ENCODE data around the gene GCSAM. TPM values are rescaled to one million over a fixed set of nuclear protein-coding genes. Genes with fewer than 3 reads are reported as not detected.

Gene GCSAM
- total RNA-seq, 2 donors from 2014 or later, result not detected

- WGBS, 2 donors, result 35 to 37% methylated on average over 5 of the region's 5 CpGs
- peaks cover 49% of the 10 kb centered on the region for H3K4me1 ChIP-seq
- H3K27me3 ChIP-seq, result no peaks in the 10 kb centered on the region
- TF ChIP-seq CTCF (IDR thresholded peaks at IDR 0.05) (peak in 2 of 7 experiments; percentile 26 to 32), POLR2A (IDR thresholded peaks at IDR 0.05) (peak; percentile 87 to 97 (median 95))
- ATAC-seq, result peak; percentile 64
- no peaks in the 10 kb centered on the region for H3K36me3 ChIP-seq (replicated peaks in 1 of 2; ENCODE audit: insufficient read depth in 1 of 2, low read depth in 2 of 2)
- peak overlapping the region; percentile 85 to 94 (median 89) for H3K27ac ChIP-seq
- intact Hi-C loops (cut with DNase I), result no loop called here
- peak; percentile 80 to 87 (median 86) for DNase-seq
- no peak overlapping the region for H3K4me3 ChIP-seq
- H3K9me3 ChIP-seq, result no peaks in the 10 kb centered on the region
These were observed 45.3 kb downstream of the GCSAM start for GRCh38 chr3:112087746-112088145.

- TF ChIP-seq CTCF (IDR thresholded peaks at IDR 0.05) (no peak), POLR2A (IDR thresholded peaks at IDR 0.05) (no peak)
- no peak for DNase-seq
- Histone ChIP-seq H3K36me3 (replicated peaks in 1 of 2; ENCODE audit: insufficient read depth in 1 of 2, low read depth in 2 of 2) (no peaks in the 10 kb centered on the region), H3K4me1 (peaks cover 42% of the 10 kb centered on the region), H3K27ac (peak overlapping the region; percentile 85 to 94 (median 89)), H3K4me3 (peak overlapping the region; percentile 38 to 53), H3K27me3 (no peaks in the 10 kb centered on the region), H3K9me3 (no peaks in the 10 kb centered on the region)
- intact Hi-C loops (cut with DNase I), result no loop called here
- 24 to 35% methylated on average over 14 of the region's 14 CpGs for WGBS, 2 donors
- no peak for ATAC-seq
These were observed 46.0 kb downstream of the GCSAM start for GRCh38 chr3:112086875-112087524.

- WGBS, 2 donors, result 0 to 1% methylated on average over 17 to 65 of the region's 67 CpGs
- Histone ChIP-seq H3K4me1 (peaks cover 37% of the 10 kb centered on the region), H3K27ac (peak within 1 kb of the TSS; percentile 85 to 94 (median 89)), H3K9me3 (no peaks in the 10 kb centered on the region), H3K27me3 (no peaks in the 10 kb centered on the region), H3K36me3 (replicated peaks in 1 of 2; ENCODE audit: insufficient read depth in 1 of 2, low read depth in 2 of 2) (no peaks in the 10 kb centered on the region), H3K4me3 (peak within 1 kb of the TSS; percentile 38 to 53)
- DNase-seq (peak; percentile 91 to 95 (median 93)), ATAC-seq (peak; percentile 91)
- TF ChIP-seq POLR2A (IDR thresholded peaks at IDR 0.05) (peak; percentile 98), CTCF (IDR thresholded peaks at IDR 0.05) (peak in 2 of 7 experiments; percentile 1 to 36)
- intact Hi-C loops (cut with DNase I), result no loop called here
These were observed 46.8 kb downstream of the GCSAM start, which contains the start of gene C3orf52 for GRCh38 chr3:112086076-112086854. Gene C3orf52 (plus strand): TSS chr3:112086389. CDS start chr3:112086408, 19 bp downstream.

GRCh38 chr3:112085735-112086075, 47.3 kb downstream of the GCSAM start:
- DNase-seq (peak in 1 of 4 donors; percentile 28), ATAC-seq (no peak)
- H3K4me1 ChIP-seq, result peaks cover 31% of the 10 kb centered on the region
- TF ChIP-seq CTCF (IDR thresholded peaks at IDR 0.05) (no peak), POLR2A (IDR thresholded peaks at IDR 0.05) (no peak)
- H3K27me3 ChIP-seq, result no peaks in the 10 kb centered on the region
- peak overlapping the region; percentile 85 to 94 (median 89) for H3K27ac ChIP-seq
- intact Hi-C loops (cut with DNase I), result no loop called here
- H3K9me3 ChIP-seq, result no peaks in the 10 kb centered on the region
- peak overlapping the region in 1 of 2 donors; percentile 53 for H3K4me3 ChIP-seq
- H3K36me3 ChIP-seq (replicated peaks in 1 of 2; ENCODE audit: insufficient read depth in 1 of 2, low read depth in 2 of 2), result no peaks in the 10 kb centered on the region
- 23 to 25% methylated on average over 12 of the region's 12 CpGs for WGBS, 2 donors

Measured in body of pancreas (tissue), 4 donors.